DOHH2 (cell line): ENCODE measurements around the gene NT5C1B.

Experiments
- H3F3A ChIP-seq: fragments of 200-600 bp; sonication (generic), shearing (Covaris generic); 2 replicates; pipeline ENCODE4 v1.6.0; 2016; ENCODE audit warnings: antibody characterized with exemption, mild to moderate bottlenecking; ENCODE audit not compliant: control insufficient read depth, insufficient read depth
- H3K27ac ChIP-seq: fragments of 200-600 bp; sonication (generic); 2 replicates; pipeline ENCODE4 v1.5.1; 2014; ENCODE audit warnings: low read depth, mild to moderate bottlenecking, low read length, moderate library complexity
- H3K27me3 ChIP-seq: fragments of 200-600 bp; sonication (generic); 2 replicates; pipeline ENCODE4 v1.6.1; 2014; ENCODE audit warnings: mild to moderate bottlenecking, low read length, mixed read lengths; ENCODE audit not compliant: control insufficient read depth
- H3K36me3 ChIP-seq: fragments of 200-600 bp; sonication (generic); 2 replicates; pipeline ENCODE4 v1.6.1; 2014; ENCODE audit warnings: mild to moderate bottlenecking, low read length, moderate library complexity, mixed read lengths; ENCODE audit not compliant: control insufficient read depth
- H3K4me1 ChIP-seq: fragments of 200-600 bp; sonication (generic); 2 replicates; pipeline ENCODE4 v1.6.1; 2014; ENCODE audit warnings: mild to moderate bottlenecking, low read length, mixed read lengths; ENCODE audit not compliant: control insufficient read depth
- H3K4me2 ChIP-seq: fragments of 200-600 bp; sonication (generic); 2 replicates; pipeline ENCODE4 v1.6.0; 2014; ENCODE audit warnings: mild to moderate bottlenecking, low read length, moderate library complexity
- H3K4me3 ChIP-seq: fragments of 200-600 bp; sonication (generic); 2 replicates; pipeline ENCODE4 v1.5.1; 2014; ENCODE audit warnings: mild to moderate bottlenecking, low read length, mixed read lengths
- H3K79me2 ChIP-seq: fragments of 200-600 bp; sonication (generic); 2 replicates; pipeline ENCODE4 v1.6.1; 2014; ENCODE audit warnings: mild to moderate bottlenecking, low read length, mixed read lengths; ENCODE audit not compliant: control insufficient read depth
- H3K9me2 ChIP-seq: fragments of 200-600 bp; sonication (generic); replicated peaks from 2 replicates; pipeline ENCODE4 v1.6.1; 2014; ENCODE audit warnings: mild to moderate bottlenecking, low read length, mixed read lengths; ENCODE audit not compliant: control insufficient read depth
- H3K9me3 ChIP-seq: fragments of 200-600 bp; sonication (generic); 2 replicates; pipeline ENCODE4 v1.6.1; 2014; ENCODE audit warnings: antibody characterized with exemption, low read length, mixed read lengths; ENCODE audit not compliant: control insufficient read depth, insufficient read depth
- H4K20me1 ChIP-seq: fragments of 200-600 bp; sonication (generic); 2 replicates; pipeline ENCODE4 v1.6.0; 2014; ENCODE audit warnings: low read depth, mild to moderate bottlenecking, antibody characterized with exemption, low read length, moderate library complexity; ENCODE audit not compliant: control insufficient read depth, insufficient read depth
- CTCF ChIP-seq: fragments of 200-600 bp; sonication (generic); IDR thresholded peaks from one replicate; pipeline ENCODE4 v1.5.1; 2014; ENCODE audit warnings: antibody characterized with exemption, mild to moderate bottlenecking, low read depth, low read length; ENCODE audit not compliant: poor library complexity, severe bottlenecking
- EZH2phosphoT487 ChIP-seq: fragments of 200-600 bp; sonication (generic); IDR thresholded peaks from 2 replicates; pipeline ENCODE4 v1.6.1; 2017; ENCODE audit warnings: borderline replicate concordance, mild to moderate bottlenecking, antibody characterized with exemption, low read length, moderate library complexity, mixed read lengths

Gene NT5C1B

DNA sequence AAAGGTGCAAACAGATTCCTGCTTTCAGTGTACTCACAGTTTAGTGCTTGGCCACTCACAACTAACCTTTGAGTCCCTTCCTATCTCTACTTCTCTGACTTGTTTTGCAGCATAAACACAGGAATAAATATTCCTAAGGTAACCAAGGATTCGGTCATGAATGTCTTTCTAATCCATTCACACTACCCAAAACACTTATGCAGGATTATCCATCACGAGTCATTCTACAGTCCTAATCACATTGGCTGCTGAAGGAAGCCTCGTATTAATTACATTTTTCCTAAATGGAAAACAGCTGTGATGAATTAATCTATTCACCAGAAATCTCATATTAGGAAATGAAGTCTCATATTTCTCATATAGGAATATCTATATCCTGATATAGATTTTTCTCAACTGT lies 45.2 kb downstream of the NT5C1B start:
- no peaks in the 10 kb centered on the region for H3K36me3 ChIP-seq
- H3K4me3 ChIP-seq = no peak overlapping the region
- peaks cover 33% of the 10 kb centered on the region for H3K4me1 ChIP-seq
- H3K27me3 ChIP-seq = no peaks in the 10 kb centered on the region
- no peak for TF ChIP-seq EZH2phosphoT487
- H3K79me2 ChIP-seq = no peaks in the 10 kb centered on the region
- no peaks in the 10 kb centered on the region for H3K9me2 ChIP-seq
- H3K9me3 ChIP-seq = no peaks in the 10 kb centered on the region
- no peak overlapping the region for H3K4me2 ChIP-seq
- H3F3A ChIP-seq = peaks cover 8% of the 10 kb centered on the region
- H3K27ac ChIP-seq = no peak overlapping the region
- no peaks in the 10 kb centered on the region for H4K20me1 ChIP-seq

DNA sequence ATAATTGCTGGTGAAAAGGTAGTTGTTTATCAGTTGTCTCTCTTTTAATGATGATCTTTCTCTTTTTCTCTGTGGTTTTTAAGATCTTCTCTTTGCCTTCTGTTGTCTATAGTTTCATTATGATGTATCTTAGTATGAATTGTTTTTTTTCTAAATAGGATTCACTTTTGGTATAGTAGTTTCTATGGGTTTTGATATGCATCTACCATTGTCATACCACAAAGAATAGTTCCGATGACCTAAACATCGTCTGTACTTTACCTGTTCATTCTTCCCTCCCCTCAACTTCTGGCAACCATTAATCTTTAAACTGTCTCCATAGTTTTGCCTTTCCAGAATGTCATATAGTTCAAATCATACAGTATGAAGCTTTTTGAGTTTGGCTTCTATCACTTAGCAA lies 48.5 kb downstream of the NT5C1B start:
- no peaks in the 10 kb centered on the region for H3K9me2 ChIP-seq
- no peaks in the 10 kb centered on the region for H3K9me3 ChIP-seq
- H4K20me1 ChIP-seq = no peaks in the 10 kb centered on the region
- peaks cover 15% of the 10 kb centered on the region for H3K4me1 ChIP-seq
- no peaks in the 10 kb centered on the region for H3K79me2 ChIP-seq
- H3K27me3 ChIP-seq = no peaks in the 10 kb centered on the region
- no peak overlapping the region for H3K27ac ChIP-seq
- no peaks in the 10 kb centered on the region for H3K36me3 ChIP-seq
- H3K4me3 ChIP-seq = no peak overlapping the region
- H3K4me2 ChIP-seq = no peak overlapping the region
- H3F3A ChIP-seq = no peaks in the 10 kb centered on the region
- no peak for TF ChIP-seq CTCF
- TF ChIP-seq EZH2phosphoT487 = no peak

DNA sequence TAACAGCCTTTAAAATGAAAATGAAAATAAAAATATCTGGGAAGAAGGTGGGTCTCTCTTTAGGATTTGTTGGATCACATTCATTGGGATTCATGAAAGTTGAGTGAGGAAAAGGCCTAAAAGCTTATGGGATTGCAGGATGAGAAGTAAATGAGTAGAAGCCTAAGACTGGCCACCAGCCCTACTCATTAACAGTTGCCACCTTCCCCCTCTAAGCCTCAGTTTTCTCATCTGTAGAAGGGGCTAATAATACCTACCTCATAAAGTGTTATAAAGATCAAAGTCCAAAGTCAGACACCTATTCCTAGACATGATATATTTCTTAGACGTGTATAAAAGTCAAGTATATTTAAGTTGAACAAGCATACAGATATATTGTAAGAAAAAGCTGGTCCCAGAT lies 52.7 kb downstream of the NT5C1B start:
- Histone ChIP-seq H3K9me3 (no peaks in the 10 kb centered on the region), H3K36me3 (no peaks in the 10 kb centered on the region), H3K4me1 (no peaks in the 10 kb centered on the region), H3K27me3 (no peaks in the 10 kb centered on the region), H3K27ac (no peak overlapping the region), H3K9me2 (no peaks in the 10 kb centered on the region), H4K20me1 (no peaks in the 10 kb centered on the region), H3K4me2 (no peak overlapping the region), H3F3A (no peaks in the 10 kb centered on the region), H3K79me2 (no peaks in the 10 kb centered on the region), H3K4me3 (no peak overlapping the region)
- TF ChIP-seq CTCF (no peak), EZH2phosphoT487 (no peak)

- Histone ChIP-seq H3K27ac (no peak overlapping the region), H3K4me2 (no peak overlapping the region), H3K36me3 (no peaks in the 10 kb centered on the region), H3F3A (no peaks in the 10 kb centered on the region), H3K9me3 (no peaks in the 10 kb centered on the region), H3K9me2 (no peaks in the 10 kb centered on the region), H3K27me3 (no peaks in the 10 kb centered on the region), H3K4me3 (no peak overlapping the region), H3K79me2 (no peaks in the 10 kb centered on the region), H3K4me1 (no peaks in the 10 kb centered on the region), H4K20me1 (no peaks in the 10 kb centered on the region)
- TF ChIP-seq EZH2phosphoT487 (no peak), CTCF (no peak)
Observed at GRCh38 chr2:18536100-18536499, 53.3 kb downstream of the NT5C1B start.
